ENCODE results near the gene ROBO1. TPM values are rescaled to one million over a fixed set of nuclear protein-coding genes. Genes with fewer than 3 reads are reported as not detected.

Gene ROBO1
- total RNA-seq, 1 donor = 69.8 TPM

GRCh38 chr3:79685108-79685507, 82.7 kb downstream of the ROBO1 start:
- no peak overlapping the region for H3K27ac ChIP-seq (ENCODE audit: low read depth, low read length)
- no peak for TF ChIP-seq CTCF (IDR thresholded peaks at IDR 0.05; ENCODE audit: extremely low read depth, low read depth, low read length)
- H3K27me3 ChIP-seq (ENCODE audit: insufficient read depth, low read length) = no peaks in the 10 kb centered on the region
- H4K20me1 ChIP-seq (ENCODE audit: insufficient read depth, low read length) = no peaks in the 10 kb centered on the region
- H3K9me3 ChIP-seq (ENCODE audit: low read depth, low read length) = peaks cover 5% of the 10 kb centered on the region
- H3K4me2 ChIP-seq (ENCODE audit: insufficient read depth, low read length) = no peak overlapping the region
- no peaks in the 10 kb centered on the region for H3K36me3 ChIP-seq (ENCODE audit: insufficient read depth, low read length)
- DNase-seq (ENCODE audit: insufficient read length, low spot score, missing footprints) = no peak
- H3K79me2 ChIP-seq (ENCODE audit: insufficient read depth, low read length) = no peaks in the 10 kb centered on the region
- no peak overlapping the region for H2AFZ ChIP-seq (ENCODE audit: low read length)
- H3K4me1 ChIP-seq (ENCODE audit: insufficient read depth, low read length) = no peaks in the 10 kb centered on the region
- no peak overlapping the region for H3K4me3 ChIP-seq (ENCODE audit: insufficient read depth, low read length)

- no peak for TF ChIP-seq CTCF (IDR thresholded peaks at IDR 0.05; ENCODE audit: extremely low read depth, low read depth, low read length)
- Histone ChIP-seq H3K4me1 (ENCODE audit: insufficient read depth, low read length) (no peaks in the 10 kb centered on the region), H3K79me2 (ENCODE audit: insufficient read depth, low read length) (no peaks in the 10 kb centered on the region), H3K36me3 (ENCODE audit: insufficient read depth, low read length) (no peaks in the 10 kb centered on the region), H2AFZ (ENCODE audit: low read length) (no peak overlapping the region), H3K4me3 (ENCODE audit: insufficient read depth, low read length) (no peak overlapping the region), H3K9me3 (ENCODE audit: low read depth, low read length) (peaks cover 7% of the 10 kb centered on the region), H3K27me3 (ENCODE audit: insufficient read depth, low read length) (no peaks in the 10 kb centered on the region), H4K20me1 (ENCODE audit: insufficient read depth, low read length) (no peaks in the 10 kb centered on the region), H3K27ac (ENCODE audit: low read depth, low read length) (no peak overlapping the region), H3K4me2 (ENCODE audit: insufficient read depth, low read length) (no peak overlapping the region)
- no peak for DNase-seq (ENCODE audit: insufficient read length, low spot score, missing footprints)
Measured at GRCh38 chr3:79684041-79684440, 83.8 kb downstream of the ROBO1 start.

GRCh38 chr3:79672731-79673130, 95.1 kb downstream of the ROBO1 start:
- Histone ChIP-seq H3K79me2 (ENCODE audit: insufficient read depth, low read length) (no peaks in the 10 kb centered on the region), H3K27me3 (ENCODE audit: insufficient read depth, low read length) (no peaks in the 10 kb centered on the region), H2AFZ (ENCODE audit: low read length) (no peak overlapping the region), H3K36me3 (ENCODE audit: insufficient read depth, low read length) (no peaks in the 10 kb centered on the region), H3K4me2 (ENCODE audit: insufficient read depth, low read length) (no peak overlapping the region), H3K27ac (ENCODE audit: low read depth, low read length) (no peak overlapping the region), H4K20me1 (ENCODE audit: insufficient read depth, low read length) (no peaks in the 10 kb centered on the region), H3K4me1 (ENCODE audit: insufficient read depth, low read length) (no peaks in the 10 kb centered on the region), H3K4me3 (ENCODE audit: insufficient read depth, low read length) (no peak overlapping the region), H3K9me3 (ENCODE audit: low read depth, low read length) (no peaks in the 10 kb centered on the region)
- TF ChIP-seq CTCF (IDR thresholded peaks at IDR 0.05; ENCODE audit: extremely low read depth, low read depth, low read length) = no peak
- DNase-seq (ENCODE audit: insufficient read length, low spot score, missing footprints) = no peak

- Histone ChIP-seq H3K9me3 (ENCODE audit: low read depth, low read length) (no peaks in the 10 kb centered on the region), H3K4me2 (ENCODE audit: insufficient read depth, low read length) (no peak overlapping the region), H3K4me3 (ENCODE audit: insufficient read depth, low read length) (no peak overlapping the region), H3K27ac (ENCODE audit: low read depth, low read length) (no peak overlapping the region), H3K27me3 (ENCODE audit: insufficient read depth, low read length) (no peaks in the 10 kb centered on the region), H4K20me1 (ENCODE audit: insufficient read depth, low read length) (no peaks in the 10 kb centered on the region), H3K79me2 (ENCODE audit: insufficient read depth, low read length) (no peaks in the 10 kb centered on the region), H3K4me1 (ENCODE audit: insufficient read depth, low read length) (no peaks in the 10 kb centered on the region), H2AFZ (ENCODE audit: low read length) (no peak overlapping the region), H3K36me3 (ENCODE audit: insufficient read depth, low read length) (no peaks in the 10 kb centered on the region)
- no peak for TF ChIP-seq CTCF (IDR thresholded peaks at IDR 0.05; ENCODE audit: extremely low read depth, low read depth, low read length)
- no peak for DNase-seq (ENCODE audit: insufficient read length, low spot score, missing footprints)
Measured at GRCh38 chr3:79672075-79672474, 95.7 kb downstream of the ROBO1 start.
